GM06990 (cell line): ENCODE data around the gene EVI5.

ENCODE experiments used
- DNase-seq: peaks from one replicate; pipeline ENCODE4 v3.0.0-alpha.2; 2011; ENCODE audit not compliant: insufficient read length; ENCODE audit errors: extremely low read depth
- H3K27me3 ChIP-seq: replicated peaks from 2 replicates; pipeline ENCODE4 v1.6.0; 2011; ENCODE audit warnings: low read length; ENCODE audit not compliant: control insufficient read depth, insufficient read depth
- H3K36me3 ChIP-seq: 2 replicates; pipeline ENCODE4 v1.5.1; 2011; ENCODE audit warnings: low read length; ENCODE audit not compliant: control insufficient read depth, insufficient read depth
- H3K4me3 ChIP-seq: replicated peaks from 2 replicates; pipeline ENCODE4 v1.5.1; 2011; ENCODE audit warnings: low read depth, mild to moderate bottlenecking, control low read depth, low read length
- CTCF ChIP-seq: IDR thresholded peaks from 2 replicates; pipeline ENCODE4 v1.5.1; 2011; ENCODE audit warnings: low read length, control low read depth, mild to moderate bottlenecking, inconsistent platforms; ENCODE audit not compliant: insufficient read depth, poor library complexity, severe bottlenecking

EVI5 gene

DNA sequence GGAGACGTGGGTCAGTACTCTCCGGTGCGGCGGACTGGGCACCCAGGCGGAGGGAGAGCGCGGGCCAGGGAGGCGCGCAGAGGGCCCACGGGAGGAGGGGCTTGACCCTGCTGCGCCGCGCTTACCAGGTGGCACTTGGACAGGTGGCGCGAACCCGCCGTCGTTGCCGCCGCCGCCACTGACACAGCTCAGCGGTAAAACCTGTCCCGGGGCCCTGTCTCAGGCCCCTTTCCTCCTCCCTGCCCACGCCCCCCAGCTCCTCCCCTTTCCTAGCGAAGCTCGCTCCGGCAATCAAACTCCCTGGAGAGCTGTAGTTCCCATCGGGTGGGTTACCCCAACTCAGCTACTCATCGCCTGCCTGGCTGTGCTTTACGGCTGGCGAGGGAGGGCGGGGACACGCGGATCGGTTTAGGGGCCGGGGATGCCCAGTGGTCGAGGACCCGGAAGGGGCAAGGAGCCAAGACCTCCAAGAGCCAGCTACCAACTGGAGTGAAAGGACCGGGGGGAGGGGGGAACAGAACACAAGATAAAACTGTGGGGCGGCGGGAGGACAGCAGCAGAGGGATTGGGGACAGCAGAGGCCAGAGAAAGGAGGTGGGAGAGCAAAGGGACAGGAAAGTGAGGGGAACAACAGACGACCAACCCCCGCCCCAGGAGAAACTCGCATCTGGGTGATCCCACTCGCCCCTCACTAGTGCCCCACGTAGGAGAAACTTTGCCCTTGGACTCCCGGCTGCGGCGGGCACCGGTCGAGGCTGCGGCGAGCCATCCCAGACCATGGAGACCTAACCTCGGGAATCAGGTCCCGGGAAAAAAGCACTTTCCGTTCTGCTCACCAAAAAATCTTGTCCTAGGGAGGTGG, 301.1 kb downstream of the EVI5 start:
- DNase-seq: peak; percentile 52
- H3K27me3 ChIP-seq: no peaks in the 10 kb centered on the region
- peak overlapping the region; percentile 72 for H3K4me3 ChIP-seq
- peaks cover 3% of the 10 kb centered on the region for H3K36me3 ChIP-seq
- TF ChIP-seq CTCF: no peak

- no peak for TF ChIP-seq CTCF
- Histone ChIP-seq H3K36me3 (peaks cover 3% of the 10 kb centered on the region), H3K27me3 (no peaks in the 10 kb centered on the region), H3K4me3 (peak overlapping the region; percentile 72)
- DNase-seq: peak; percentile 47
Observed at GRCh38 chr1:92482665-92483609, 302.0 kb downstream of the EVI5 start.

DNA sequence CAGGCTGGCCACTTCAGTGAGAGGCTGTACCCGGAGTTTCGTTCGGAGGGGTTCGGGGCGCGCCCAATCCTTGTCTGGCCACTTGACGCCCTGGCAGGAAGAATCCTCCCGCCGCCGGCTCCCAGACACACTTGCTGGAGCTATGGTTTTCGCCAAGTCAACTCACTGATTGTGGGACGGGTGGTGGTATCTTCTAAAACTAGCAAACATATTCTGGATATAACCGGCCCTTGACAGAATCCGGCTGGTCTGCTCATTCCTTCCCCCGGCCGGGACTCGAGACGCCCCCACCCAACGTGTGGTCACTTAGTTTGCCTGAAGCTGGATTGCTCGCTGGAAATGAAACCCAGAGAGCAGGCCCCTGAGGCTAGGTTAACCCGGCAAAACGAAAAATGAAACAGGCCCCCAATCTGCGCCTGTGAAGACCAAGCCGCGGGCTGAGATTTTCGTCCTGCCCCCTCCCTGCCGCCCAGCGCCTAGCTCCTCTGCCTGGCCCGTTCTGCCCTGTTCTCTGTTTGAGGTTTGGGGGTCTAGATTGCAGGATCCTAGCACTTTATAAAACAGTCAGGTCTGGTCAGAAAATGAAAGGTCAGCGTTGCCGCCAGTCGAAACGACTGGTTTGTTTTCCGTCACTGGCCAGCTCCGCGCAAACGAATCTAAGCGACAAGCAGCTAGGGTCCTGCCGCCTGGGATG, 302.8 kb downstream of the EVI5 start:
- Histone ChIP-seq H3K27me3 (no peaks in the 10 kb centered on the region), H3K36me3 (peaks cover 3% of the 10 kb centered on the region), H3K4me3 (peak overlapping the region; percentile 72)
- DNase-seq: peak; percentile 36
- TF ChIP-seq CTCF: no peak

DNA sequence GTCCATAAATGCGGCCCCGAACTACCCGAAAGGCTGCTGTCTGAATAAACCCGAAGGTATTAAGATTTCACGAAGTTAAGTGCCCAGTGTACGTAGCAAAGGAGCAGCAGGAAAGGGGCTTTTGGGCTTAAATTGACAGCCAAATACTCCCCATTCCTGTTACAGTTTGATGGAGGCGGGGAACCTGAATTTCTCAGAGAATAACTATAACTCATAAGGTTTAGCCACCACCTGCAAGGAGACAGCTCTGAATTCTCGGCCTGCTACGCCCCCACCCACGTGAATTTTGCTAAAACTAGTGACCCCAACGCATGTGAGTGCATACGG, 303.3 kb downstream of the EVI5 start:
- no peaks in the 10 kb centered on the region for H3K27me3 ChIP-seq
- H3K4me3 ChIP-seq: no peak overlapping the region
- peaks cover 3% of the 10 kb centered on the region for H3K36me3 ChIP-seq
- DNase-seq: no peak
- no peak for TF ChIP-seq CTCF

DNA sequence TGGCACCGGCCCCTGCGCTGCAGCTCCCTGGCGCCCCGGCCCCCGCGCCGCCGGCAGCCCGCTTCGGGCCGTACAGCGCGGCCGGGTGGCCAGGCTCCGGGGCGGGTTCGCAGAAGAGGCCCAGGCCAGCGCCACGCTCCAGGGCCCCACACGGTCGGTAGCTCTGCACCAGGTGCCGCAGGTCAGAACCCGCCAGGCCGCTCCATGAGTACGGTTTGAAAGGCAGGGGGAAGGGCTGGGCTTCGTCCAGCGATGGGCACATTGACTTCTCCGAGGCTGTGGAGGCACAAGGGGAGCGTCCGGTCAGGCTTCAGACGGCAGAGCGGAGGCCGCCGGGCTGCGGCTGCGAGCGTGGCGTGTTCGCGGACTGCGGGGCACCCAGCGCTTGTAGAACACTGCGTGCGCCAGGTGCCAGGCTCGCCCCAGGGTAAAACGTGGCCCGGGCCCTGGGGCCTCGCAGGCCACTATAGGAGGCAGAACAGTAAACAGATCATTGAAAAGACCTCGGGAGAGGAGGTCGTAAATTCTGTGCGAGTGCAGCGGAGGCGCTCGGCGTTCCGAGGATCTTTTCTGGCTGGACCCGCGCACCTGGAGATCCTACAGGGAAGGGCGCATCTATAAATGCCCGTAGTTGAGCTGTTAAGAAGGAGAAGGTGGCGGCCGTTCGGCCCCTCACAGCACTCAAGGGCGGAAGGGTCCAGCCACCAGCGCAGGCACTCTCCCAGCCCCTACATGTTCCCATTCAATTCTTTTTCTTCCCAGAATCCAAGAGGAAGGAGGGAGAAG, 303.9 kb downstream of the EVI5 start:
- no peak for DNase-seq
- peaks cover 3% of the 10 kb centered on the region for H3K36me3 ChIP-seq
- H3K4me3 ChIP-seq: no peak overlapping the region
- no peak for TF ChIP-seq CTCF
- no peaks in the 10 kb centered on the region for H3K27me3 ChIP-seq
